Uterus (tissue), 2 donors: ENCODE results near the gene ZNF282.

Experiments used
- POLR2A ChIP-seq, 2 donors: fragments of 450-650 bp; IDR thresholded peaks; one replicate each; pipeline ENCODE4 v1.6.1; 2016; ENCODE audit warnings: antibody characterized with exemption in 2 of 2, mild to moderate bottlenecking in 1 of 2, moderate library complexity in 1 of 2
- TF ChIP-seq, protein P1 (sequence below), 4 experiments: fragments of 200-600 bp in 2 of 4; fragments of 450-650 bp in 2 of 4; sonication (generic) in 2 of 4; IDR thresholded peaks; one replicate each; pipeline ENCODE4 v1.5.1; 2016 to 2019; ENCODE audit warnings: antibody characterized with exemption in 4 of 4, mild to moderate bottlenecking in 2 of 4, moderate library complexity in 1 of 4

- no peak for TF ChIP-seq POLR2A (IDR thresholded peaks at IDR 0.05)
- TF ChIP-seq, protein P1, sequence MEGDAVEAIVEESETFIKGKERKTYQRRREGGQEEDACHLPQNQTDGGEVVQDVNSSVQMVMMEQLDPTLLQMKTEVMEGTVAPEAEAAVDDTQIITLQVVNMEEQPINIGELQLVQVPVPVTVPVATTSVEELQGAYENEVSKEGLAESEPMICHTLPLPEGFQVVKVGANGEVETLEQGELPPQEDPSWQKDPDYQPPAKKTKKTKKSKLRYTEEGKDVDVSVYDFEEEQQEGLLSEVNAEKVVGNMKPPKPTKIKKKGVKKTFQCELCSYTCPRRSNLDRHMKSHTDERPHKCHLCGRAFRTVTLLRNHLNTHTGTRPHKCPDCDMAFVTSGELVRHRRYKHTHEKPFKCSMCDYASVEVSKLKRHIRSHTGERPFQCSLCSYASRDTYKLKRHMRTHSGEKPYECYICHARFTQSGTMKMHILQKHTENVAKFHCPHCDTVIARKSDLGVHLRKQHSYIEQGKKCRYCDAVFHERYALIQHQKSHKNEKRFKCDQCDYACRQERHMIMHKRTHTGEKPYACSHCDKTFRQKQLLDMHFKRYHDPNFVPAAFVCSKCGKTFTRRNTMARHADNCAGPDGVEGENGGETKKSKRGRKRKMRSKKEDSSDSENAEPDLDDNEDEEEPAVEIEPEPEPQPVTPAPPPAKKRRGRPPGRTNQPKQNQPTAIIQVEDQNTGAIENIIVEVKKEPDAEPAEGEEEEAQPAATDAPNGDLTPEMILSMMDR (IDR thresholded peaks at IDR 0.05), result no peak
These were observed 66.0 kb downstream of the ZNF282 start for GRCh38 chr7:149261316-149261828.
